Hepatocyte (in vitro differentiated cells): ENCODE results near the gene SELENOV. TPM values are rescaled to one million over a fixed set of nuclear protein-coding genes. Genes with fewer than 3 reads are reported as not detected.

Experiments used
- DNase-seq: peaks from one replicate; pipeline ENCODE4 v3.0.0-alpha.2; 2016; ENCODE audit warnings: low spot score
- H2AFZ ChIP-seq: fragments of 200-600 bp; sonication (generic); 2 replicates; pipeline ENCODE4 v1.6.0; 2016; ENCODE audit warnings: antibody characterized with exemption, mild to moderate bottlenecking
- H3K27ac ChIP-seq: fragments of 200-600 bp; sonication (generic); 2 replicates; pipeline ENCODE4 v1.5.1; 2016; ENCODE audit warnings: mild to moderate bottlenecking
- H3K27me3 ChIP-seq: fragments of 200-600 bp; sonication (generic); 2 replicates; pipeline ENCODE4 v1.6.1; 2016
- H3K36me3 ChIP-seq: fragments of 200-600 bp; sonication (generic); replicated peaks from 2 replicates; pipeline ENCODE4 v1.5.1; 2016; ENCODE audit warnings: low read depth; ENCODE audit not compliant: insufficient read depth
- H3K4me1 ChIP-seq: fragments of 200-600 bp; sonication (generic); 2 replicates; pipeline ENCODE4 v1.5.1; 2016; ENCODE audit warnings: mild to moderate bottlenecking, moderate library complexity; ENCODE audit not compliant: insufficient read depth
- H3K4me2 ChIP-seq: fragments of 200-600 bp; sonication (generic); 2 replicates; pipeline ENCODE4 v1.6.0; 2016
- H3K4me3 ChIP-seq: fragments of 200-600 bp; sonication (generic); 2 replicates; pipeline ENCODE4 v1.5.1; 2016; ENCODE audit warnings: mild to moderate bottlenecking
- H3K79me2 ChIP-seq: fragments of 200-600 bp; sonication (generic); 2 replicates; pipeline ENCODE4 v1.6.0; 2017; ENCODE audit warnings: mild to moderate bottlenecking
- H3K9me2 ChIP-seq: fragments of 200-600 bp; sonication (generic); replicated peaks from 2 replicates; pipeline ENCODE4 v1.6.0; 2017; ENCODE audit warnings: mild to moderate bottlenecking; ENCODE audit not compliant: insufficient read depth
- H3K9me3 ChIP-seq: fragments of 200-600 bp; sonication (generic); 2 replicates; pipeline ENCODE4 v1.5.1; 2016; ENCODE audit warnings: low read depth, mild to moderate bottlenecking
- H4K20me1 ChIP-seq: fragments of 200-600 bp; sonication (generic); 2 replicates; pipeline ENCODE4 v1.6.0; 2016; ENCODE audit warnings: mild to moderate bottlenecking; ENCODE audit not compliant: insufficient read depth, poor library complexity, severe bottlenecking
- EZH2 ChIP-seq: fragments of 200-600 bp; sonication (generic); IDR thresholded peaks from 2 replicates; pipeline ENCODE4 v1.6.1; 2016; ENCODE audit warnings: antibody characterized with exemption, mild to moderate bottlenecking, borderline replicate concordance
- EZH2phosphoT487 ChIP-seq: fragments of 200-600 bp; sonication (generic); IDR thresholded peaks from one replicate; pipeline ENCODE4 v1.6.1; 2018; ENCODE audit warnings: antibody characterized with exemption, mild to moderate bottlenecking, low read depth, moderate library complexity; ENCODE audit not compliant: unreplicated experiment, severe bottlenecking
- WGBS: methylation state at CpG from one replicate; pipeline ENCODE4 v1.1.6; 2016; ENCODE audit warnings: low lambda C conversion rate; ENCODE audit errors: missing lambda C conversion rate; 5-methylcytosine and 5-hydroxymethylcytosine counted together
- polyA plus RNA-seq: library from polyadenylated mRNA; unstranded; fragments of >200 nt; fragmentation: Nextera tagmentation; extraction: Ambion mirVana; gene quantifications from 2 replicates; pipeline ENCODE4 v1.2.1, GENCODE V29; 2016
- total RNA-seq: library from RNA; depleted of rRNA; stranded (reverse); fragments of >200 nt; gene quantifications from 2 replicates; pipeline ENCODE4 v1.2.3, GENCODE V29; 2014
- TF ChIP-seq, protein P1 (sequence below): fragments of 200-600 bp; sonication (generic); IDR thresholded peaks from 2 replicates; pipeline ENCODE4 v1.5.1; 2016; ENCODE audit warnings: antibody characterized with exemption, mild to moderate bottlenecking; ENCODE audit not compliant: poor library complexity

Gene SELENOV
- total and polyA plus RNA-seq, 2 experiments from 2014 or later = 0.50 to 0.98 TPM

- WGBS = 4% methylated on average over 10 of the region's 10 CpGs
- Histone ChIP-seq H3K4me3 (peak overlapping the region; percentile 88), H3K9me2 (no peaks in the 10 kb centered on the region), H3K27ac (peak overlapping the region; percentile 92), H3K79me2 (peaks cover 31% of the 10 kb centered on the region), H4K20me1 (peaks cover 4% of the 10 kb centered on the region), H3K27me3 (no peaks in the 10 kb centered on the region), H3K36me3 (no peaks in the 10 kb centered on the region), H2AFZ (peak overlapping the region; percentile 48), H3K4me2 (peak overlapping the region; percentile 83), H3K4me1 (peaks cover 12% of the 10 kb centered on the region), H3K9me3 (no peaks in the 10 kb centered on the region)
- TF ChIP-seq EZH2 = no peak
- TF ChIP-seq EZH2phosphoT487 = no peak
- TF ChIP-seq, protein P1, sequence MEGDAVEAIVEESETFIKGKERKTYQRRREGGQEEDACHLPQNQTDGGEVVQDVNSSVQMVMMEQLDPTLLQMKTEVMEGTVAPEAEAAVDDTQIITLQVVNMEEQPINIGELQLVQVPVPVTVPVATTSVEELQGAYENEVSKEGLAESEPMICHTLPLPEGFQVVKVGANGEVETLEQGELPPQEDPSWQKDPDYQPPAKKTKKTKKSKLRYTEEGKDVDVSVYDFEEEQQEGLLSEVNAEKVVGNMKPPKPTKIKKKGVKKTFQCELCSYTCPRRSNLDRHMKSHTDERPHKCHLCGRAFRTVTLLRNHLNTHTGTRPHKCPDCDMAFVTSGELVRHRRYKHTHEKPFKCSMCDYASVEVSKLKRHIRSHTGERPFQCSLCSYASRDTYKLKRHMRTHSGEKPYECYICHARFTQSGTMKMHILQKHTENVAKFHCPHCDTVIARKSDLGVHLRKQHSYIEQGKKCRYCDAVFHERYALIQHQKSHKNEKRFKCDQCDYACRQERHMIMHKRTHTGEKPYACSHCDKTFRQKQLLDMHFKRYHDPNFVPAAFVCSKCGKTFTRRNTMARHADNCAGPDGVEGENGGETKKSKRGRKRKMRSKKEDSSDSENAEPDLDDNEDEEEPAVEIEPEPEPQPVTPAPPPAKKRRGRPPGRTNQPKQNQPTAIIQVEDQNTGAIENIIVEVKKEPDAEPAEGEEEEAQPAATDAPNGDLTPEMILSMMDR = no peak
- DNase-seq = peak; percentile 28
Observed at GRCh38 chr19:39539165-39539517, 24.2 kb downstream of the SELENOV start.

GRCh38 chr19:39539518-39540332 lies 24.8 kb downstream of the SELENOV start, which contains the start of gene EID2:
EID2 (minus strand) TSS chr19:39540161; CDS start chr19:39540079, 82 bp downstream.
- Histone ChIP-seq H4K20me1 (peaks cover 4% of the 10 kb centered on the region), H3K4me1 (peaks cover 12% of the 10 kb centered on the region), H3K79me2 (peaks cover 31% of the 10 kb centered on the region), H3K9me2 (no peaks in the 10 kb centered on the region), H3K36me3 (no peaks in the 10 kb centered on the region), H3K4me3 (peak within 1 kb of the TSS; percentile 88), H2AFZ (peak within 1 kb of the TSS; percentile 73), H3K4me2 (peak within 1 kb of the TSS; percentile 83), H3K9me3 (no peaks in the 10 kb centered on the region), H3K27me3 (no peaks in the 10 kb centered on the region), H3K27ac (peak within 1 kb of the TSS; percentile 92)
- under 1% methylated on average over 73 of the region's 84 CpGs for WGBS
- DNase-seq = peak; percentile 98
- no peak for TF ChIP-seq EZH2phosphoT487
- TF ChIP-seq, protein P1 = peak; percentile 70

GRCh38 chr19:39540333-39540673 lies 25.4 kb downstream of the SELENOV start:
- Histone ChIP-seq H3K36me3 (no peaks in the 10 kb centered on the region), H3K27me3 (no peaks in the 10 kb centered on the region), H4K20me1 (peaks cover 4% of the 10 kb centered on the region), H3K9me2 (no peaks in the 10 kb centered on the region), H3K9me3 (no peaks in the 10 kb centered on the region), H2AFZ (peak overlapping the region; percentile 51), H3K4me3 (no peak overlapping the region), H3K4me1 (peaks cover 12% of the 10 kb centered on the region), H3K27ac (no peak overlapping the region), H3K79me2 (peaks cover 31% of the 10 kb centered on the region), H3K4me2 (peak overlapping the region; percentile 71)
- WGBS = 20% methylated on average over 10 of the region's 10 CpGs
- TF ChIP-seq EZH2 (no peak), EZH2phosphoT487 (no peak)
- TF ChIP-seq, protein P1 = no peak
- no peak for DNase-seq
